Caco-2 (cell line): Measurements from ENCODE around the gene LRMDA. TPM values are rescaled to one million over a fixed set of nuclear protein-coding genes. Genes with fewer than 3 reads are reported as not detected.
"Not testable (repeated sequence)": the region's sequence is repeated elsewhere in the genome, so short reads cannot be mapped to it uniquely, and the experiment has no call there.

ENCODE experiments used
- BruUV-seq: library from RNA; stranded (reverse); fragments of 400-500 nt; replicated peaks from 2 replicates; lab custom pipeline; 2021; lab: Mats Ljungman, UMichigan
- CTCF ChIA-PET: fragments of 300-600 bp; sonication (Branson Sonifier 250); formaldehyde crosslinking; loops from one replicate; lab custom pipeline; 2022; ENCODE audit warnings: antibody characterized with exemption; lab: Charles Lee
- POLR2A ChIA-PET: fragments of 300-600 bp; sonication (Branson Sonifier 250); formaldehyde crosslinking; loops from one replicate; lab custom pipeline; 2022; ENCODE audit warnings: antibody characterized with exemption; lab: Charles Lee
- DNase-seq, 2 experiments: peaks; one replicate each; pipeline versions ENCODE4 v3.0.0 to v3.0.0-alpha.2; 2020 to 2022
- H3K27me3 ChIP-seq: replicated peaks from 2 replicates; pipeline ENCODE4 v1.6.0; 2011; ENCODE audit warnings: low read length; ENCODE audit not compliant: control insufficient read depth, insufficient read depth
- H3K36me3 ChIP-seq: 2 replicates; pipeline ENCODE4 v1.5.1; 2011; ENCODE audit warnings: low read length; ENCODE audit not compliant: control insufficient read depth, insufficient read depth
- H3K4me1 ChIP-seq: fragments of 250-450 bp; sonication (Bioruptor Pico); 2 replicates; pipeline ENCODE4 v1.5.1; 2020; ENCODE audit warnings: mild to moderate bottlenecking
- H3K4me3 ChIP-seq: 2 replicates; pipeline ENCODE4 v1.5.1; 2011; ENCODE audit warnings: low read depth, mild to moderate bottlenecking, control low read depth, low read length
- H3K9me3 ChIP-seq: fragments of 250-450 bp; sonication (Bioruptor Pico); 2 replicates; pipeline ENCODE4 v1.5.1; 2020; ENCODE audit warnings: mild to moderate bottlenecking, moderate library complexity
- H3K27ac Mint-ChIP-seq: one replicate; pipeline ENCODE4 v1.8.0; 2022; ENCODE audit warnings: mixed read lengths; ENCODE audit not compliant: unreplicated experiment
- H3K27me3 Mint-ChIP-seq: one replicate; pipeline ENCODE4 v1.8.0; 2022; ENCODE audit warnings: mixed read lengths; ENCODE audit not compliant: insufficient read depth, unreplicated experiment
- H3K36me3 Mint-ChIP-seq: one replicate; pipeline ENCODE4 v1.8.0; 2022; ENCODE audit warnings: mild to moderate bottlenecking, mixed read lengths; ENCODE audit not compliant: insufficient read depth, unreplicated experiment
- H3K4me1 Mint-ChIP-seq: one replicate; pipeline ENCODE4 v1.8.0; 2022; ENCODE audit warnings: low read depth, mixed read lengths; ENCODE audit not compliant: unreplicated experiment
- H3K4me3 Mint-ChIP-seq: one replicate; pipeline ENCODE4 v1.8.0; 2022; ENCODE audit warnings: mild to moderate bottlenecking, moderate library complexity, mixed read lengths; ENCODE audit not compliant: unreplicated experiment
- H3K9me3 Mint-ChIP-seq: one replicate; pipeline ENCODE4 v1.8.0; 2022; ENCODE audit warnings: mixed read lengths; ENCODE audit not compliant: unreplicated experiment
- CTCF ChIP-seq, 2 experiments: fragments of 200-600 bp in 1 of 2; IDR thresholded peaks; 1 replicate in 1 of 2; 2 replicates in 1 of 2; pipeline versions ENCODE4 v1.5.1 to v1.8.0; 2011 to 2022; ENCODE audit warnings: antibody characterized with exemption in 1 of 2, control low read depth in 1 of 2, inconsistent platforms in 1 of 2, low read depth in 1 of 2, low read length in 1 of 2, mild to moderate bottlenecking in 1 of 2, moderate library complexity in 1 of 2; ENCODE audit not compliant: insufficient read depth in 1 of 2, severe bottlenecking in 1 of 2, unreplicated experiment in 1 of 2
- intact Hi-C: fragments of 100-400 bp; cut with micrococcal nuclease; formaldehyde crosslinking; loops from one replicate; pipeline ENCODE4 v1.10.0; 2022; ENCODE audit not compliant: unreplicated experiment
- total RNA-seq: library from RNA; stranded (reverse); gene quantifications from 2 replicates; pipeline ENCODE4 v1.2.3, GENCODE V29; 2022

LRMDA gene
- total RNA-seq, 1 experiment from 2014 or later = 18.5 TPM

- H3K9me3 Mint-ChIP-seq = peaks cover 11% of the 10 kb centered on the region
- H3K36me3 Mint-ChIP-seq = no peaks in the 10 kb centered on the region
- no peaks in the 10 kb centered on the region for H3K27me3 Mint-ChIP-seq
- no peaks in the 10 kb centered on the region for H3K36me3 ChIP-seq
- no peak for TF ChIP-seq CTCF (IDR thresholded peaks at IDR 0.05; ENCODE audit: insufficient read depth in 1 of 2, low read depth in 1 of 2, low read length in 1 of 2, severe bottlenecking in 1 of 2, unreplicated experiment in 1 of 2)
- peaks cover 16% of the 10 kb centered on the region for H3K4me1 Mint-ChIP-seq
- intact Hi-C loops = no loop called here
- peaks cover 14% of the 10 kb centered on the region for H3K4me1 ChIP-seq
- no peak overlapping the region for H3K4me3 Mint-ChIP-seq
- H3K27ac Mint-ChIP-seq = no peak overlapping the region
- ChIA-PET CTCF (no interaction called here), POLR2A (no interaction called here)
- no TSS peak for BruUV-seq
- H3K4me3 ChIP-seq = no peak overlapping the region
- H3K27me3 ChIP-seq = no peaks in the 10 kb centered on the region
- no peak for DNase-seq
- no peaks in the 10 kb centered on the region for H3K9me3 ChIP-seq
Observed at GRCh38 chr10:76581506-76582256, 1150.3 kb downstream of the LRMDA start.

- Mint-ChIP-seq H3K27ac (no peak overlapping the region), H3K27me3 (no peaks in the 10 kb centered on the region), H3K36me3 (no peaks in the 10 kb centered on the region), H3K9me3 (peaks cover 5% of the 10 kb centered on the region), H3K4me1 (peaks cover 16% of the 10 kb centered on the region), H3K4me3 (no peak overlapping the region)
- no peak for TF ChIP-seq CTCF (IDR thresholded peaks at IDR 0.05; ENCODE audit: insufficient read depth in 1 of 2, low read depth in 1 of 2, low read length in 1 of 2, severe bottlenecking in 1 of 2, unreplicated experiment in 1 of 2)
- ChIA-PET POLR2A (no interaction called here), CTCF (no interaction called here)
- H3K36me3 ChIP-seq = no peaks in the 10 kb centered on the region
- DNase-seq = no peak
- H3K27me3 ChIP-seq = no peaks in the 10 kb centered on the region
- no TSS peak for BruUV-seq
- H3K4me1 ChIP-seq = peaks cover 14% of the 10 kb centered on the region
- H3K4me3 ChIP-seq = no peak overlapping the region
- intact Hi-C loops = no loop called here
- H3K9me3 ChIP-seq = no peaks in the 10 kb centered on the region
Observed at GRCh38 chr10:76582531-76582930, 1151.1 kb downstream of the LRMDA start.

GRCh38 chr10:76583711-76584161 lies 1152.3 kb downstream of the LRMDA start:
- Mint-ChIP-seq H3K4me1 (peaks cover 16% of the 10 kb centered on the region), H3K36me3 (no peaks in the 10 kb centered on the region), H3K4me3 (peak overlapping the region; percentile 46), H3K27ac (peak overlapping the region; percentile 34), H3K27me3 (no peaks in the 10 kb centered on the region), H3K9me3 (no peaks in the 10 kb centered on the region)
- no TSS peak for BruUV-seq
- ChIA-PET POLR2A (no interaction called here), CTCF (no interaction called here)
- DNase-seq = peak; percentile 45 to 51
- intact Hi-C loops = no loop called here
- Histone ChIP-seq H3K9me3 (no peaks in the 10 kb centered on the region), H3K27me3 (no peaks in the 10 kb centered on the region), H3K36me3 (no peaks in the 10 kb centered on the region), H3K4me1 (peaks cover 14% of the 10 kb centered on the region), H3K4me3 (no peak overlapping the region)
- no peak for TF ChIP-seq CTCF (IDR thresholded peaks at IDR 0.05; ENCODE audit: insufficient read depth in 1 of 2, low read depth in 1 of 2, low read length in 1 of 2, severe bottlenecking in 1 of 2, unreplicated experiment in 1 of 2)

GRCh38 chr10:76584466-76584865 lies 1153.0 kb downstream of the LRMDA start:
- H3K27me3 Mint-ChIP-seq, H3K4me3 ChIP-seq, POLR2A ChIA-PET, H3K27me3 ChIP-seq, H3K4me3 Mint-ChIP-seq, H3K9me3 ChIP-seq, BruUV-seq, H3K36me3 Mint-ChIP-seq, CTCF ChIA-PET, intact Hi-C loops, H3K36me3 ChIP-seq, H3K27ac Mint-ChIP-seq, H3K9me3 Mint-ChIP-seq, DNase-seq: not testable (repeated sequence)
- peaks cover 14% of the 10 kb centered on the region for H3K4me1 ChIP-seq
- H3K4me1 Mint-ChIP-seq = peaks cover 16% of the 10 kb centered on the region
